HAP-1 (cell line): Measurements from ENCODE around the gene PLEKHM2.

Experiments used
- DNase-seq, 2 experiments: peaks; one replicate each; pipeline ENCODE4 v3.0.0-alpha.2; 2016 to 2020; ENCODE audit warnings: low spot score in 2 of 2
- H3K27me3 ChIP-seq: fragments of 250-450 bp; sonication (Bioruptor Pico); 2 replicates; pipeline ENCODE4 v1.5.1; 2020; ENCODE audit warnings: low read depth, mild to moderate bottlenecking, moderate library complexity
- H3K36me3 ChIP-seq: fragments of 250-450 bp; sonication (Bioruptor Pico); replicated peaks from 2 replicates; pipeline ENCODE4 v1.5.1; 2020; ENCODE audit warnings: mild to moderate bottlenecking
- H3K4me1 ChIP-seq: fragments of 250-450 bp; sonication (Bioruptor Pico); 2 replicates; pipeline ENCODE4 v1.5.1; 2020; ENCODE audit warnings: mild to moderate bottlenecking
- H3K4me3 ChIP-seq: fragments of 250-450 bp; sonication (Bioruptor Pico); 2 replicates; pipeline ENCODE4 v1.5.1; 2020; ENCODE audit warnings: mild to moderate bottlenecking, moderate library complexity
- H3K9me3 ChIP-seq: fragments of 250-450 bp; sonication (Bioruptor Pico); 2 replicates; pipeline ENCODE4 v1.5.1; 2020; ENCODE audit warnings: mild to moderate bottlenecking, moderate library complexity
- in situ Hi-C: fragments of 300-500 bp; cut with MboI; formaldehyde crosslinking; loops from 3 replicates; pipeline ENCODE4 v1.14.3; 2020; ENCODE audit warnings: low sequenced_read_pairs, inconsistent platforms, mixed read lengths

The PLEKHM2 gene

DNA sequence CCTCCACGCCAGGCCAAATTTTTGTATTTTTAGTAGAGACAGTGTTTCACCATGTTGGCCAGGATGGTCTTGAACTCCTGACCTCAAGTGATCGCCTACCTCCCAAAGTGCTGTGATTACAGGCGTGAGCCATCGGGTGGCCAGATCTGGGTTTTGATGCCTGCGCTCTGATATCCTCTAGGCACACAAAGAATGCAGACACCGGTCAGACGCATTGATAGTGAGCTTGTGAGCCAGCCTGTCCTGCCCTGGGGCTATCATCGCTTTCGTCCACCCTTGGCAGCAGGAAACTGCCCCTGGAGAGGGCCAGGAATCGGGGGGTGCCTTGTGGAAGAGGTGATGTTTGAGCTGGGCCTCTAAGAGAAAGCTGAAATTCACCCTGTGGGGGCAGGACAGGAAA is 78.4 kb downstream of the PLEKHM2 start:
- Histone ChIP-seq H3K9me3 (no peaks in the 10 kb centered on the region), H3K36me3 (peaks cover 12% of the 10 kb centered on the region), H3K27me3 (no peaks in the 10 kb centered on the region), H3K4me1 (peaks cover 18% of the 10 kb centered on the region), H3K4me3 (no peak overlapping the region)
- peak in 1 of 2 experiments; percentile 28 for DNase-seq
- in situ Hi-C loops = no loop called here

GRCh38 chr1:15764269-15764764 is 80.2 kb downstream of the PLEKHM2 start:
- Histone ChIP-seq H3K36me3 (peaks cover 12% of the 10 kb centered on the region), H3K4me1 (peaks cover 11% of the 10 kb centered on the region), H3K4me3 (no peak overlapping the region), H3K9me3 (no peaks in the 10 kb centered on the region), H3K27me3 (no peaks in the 10 kb centered on the region)
- no peak for DNase-seq
- in situ Hi-C loops = no loop called here

GRCh38 chr1:15764890-15765289 is 80.8 kb downstream of the PLEKHM2 start:
- no peaks in the 10 kb centered on the region for H3K9me3 ChIP-seq
- DNase-seq = no peak
- H3K4me3 ChIP-seq = no peak overlapping the region
- H3K4me1 ChIP-seq = peaks cover 7% of the 10 kb centered on the region
- peaks cover 14% of the 10 kb centered on the region for H3K36me3 ChIP-seq
- no peaks in the 10 kb centered on the region for H3K27me3 ChIP-seq
- in situ Hi-C loops = no loop called here

GRCh38 chr1:15765495-15766194 is 81.5 kb downstream of the PLEKHM2 start:
- Histone ChIP-seq H3K4me3 (no peak overlapping the region), H3K9me3 (no peaks in the 10 kb centered on the region), H3K4me1 (peaks cover 1% of the 10 kb centered on the region; the same call in 1 of the 2 replicates), H3K36me3 (peaks cover 21% of the 10 kb centered on the region), H3K27me3 (no peaks in the 10 kb centered on the region)
- DNase-seq = no peak
- in situ Hi-C loops = no loop called here

- in situ Hi-C loops = no loop called here
- no peaks in the 10 kb centered on the region for H3K9me3 ChIP-seq
Observed at GRCh38 chr1:15767941-15768340, 83.8 kb downstream of the PLEKHM2 start.

GRCh38 chr1:15768388-15768787 is 84.3 kb downstream of the PLEKHM2 start:
- no peak overlapping the region for H3K4me3 ChIP-seq
- no peaks in the 10 kb centered on the region for H3K27me3 ChIP-seq
- in situ Hi-C loops = no loop called here
- peaks cover 35% of the 10 kb centered on the region for H3K36me3 ChIP-seq
- H3K4me1 ChIP-seq = no peaks in the 10 kb centered on the region
- H3K9me3 ChIP-seq = no peaks in the 10 kb centered on the region
- no peak for DNase-seq

More at GRCh38 chr1:15767941-15768340, 83.8 kb downstream of the PLEKHM2 start:
- H3K36me3 ChIP-seq = peaks cover 35% of the 10 kb centered on the region
- DNase-seq = no peak
- H3K4me1 ChIP-seq = no peaks in the 10 kb centered on the region
- no peaks in the 10 kb centered on the region for H3K27me3 ChIP-seq
- H3K4me3 ChIP-seq = no peak overlapping the region

DNA sequence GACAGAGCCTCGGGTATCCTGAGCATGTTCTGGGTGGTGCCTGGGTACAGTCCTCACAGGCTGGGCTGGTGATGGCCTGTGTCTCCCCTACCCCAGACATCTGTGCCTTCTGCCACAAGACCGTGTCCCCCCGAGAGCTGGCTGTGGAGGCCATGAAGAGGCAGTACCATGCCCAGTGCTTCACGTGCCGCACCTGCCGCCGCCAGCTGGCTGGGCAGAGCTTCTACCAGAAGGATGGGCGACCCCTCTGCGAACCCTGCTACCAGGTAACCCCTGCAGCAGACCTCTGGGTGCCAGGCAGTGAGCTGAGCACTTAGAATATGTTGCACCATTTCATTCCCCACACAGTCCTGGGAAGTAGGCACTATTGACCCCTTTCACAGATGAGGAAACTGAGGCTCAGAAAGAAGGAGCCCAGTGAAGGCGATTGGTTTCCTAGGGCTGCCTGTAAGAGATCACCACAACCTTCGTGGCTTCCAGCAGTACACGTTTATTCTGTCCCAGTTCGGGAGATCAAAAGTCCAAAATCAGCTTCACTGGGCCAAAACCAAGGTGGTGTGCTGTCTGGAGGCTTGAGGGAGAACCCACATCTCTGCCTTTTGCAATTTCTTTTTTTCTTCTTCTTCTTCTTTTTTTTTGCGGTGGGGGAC is 86.3 kb downstream of the PLEKHM2 start:
- H3K36me3 ChIP-seq = peaks cover 32% of the 10 kb centered on the region
- in situ Hi-C loops = no loop called here

GRCh38 chr1:15771836-15772515 is 87.9 kb downstream of the PLEKHM2 start:
- no peaks in the 10 kb centered on the region for H3K27me3 ChIP-seq
- no peaks in the 10 kb centered on the region for H3K4me1 ChIP-seq
- H3K36me3 ChIP-seq = peaks cover 30% of the 10 kb centered on the region
- H3K4me3 ChIP-seq = no peak overlapping the region
- in situ Hi-C loops = no loop called here
- H3K9me3 ChIP-seq = no peaks in the 10 kb centered on the region
- no peak for DNase-seq

More for the DNA sequence above, 86.3 kb downstream of the PLEKHM2 start:
- no peak for DNase-seq
- no peaks in the 10 kb centered on the region for H3K4me1 ChIP-seq
- no peak overlapping the region for H3K4me3 ChIP-seq
- no peaks in the 10 kb centered on the region for H3K27me3 ChIP-seq
- no peaks in the 10 kb centered on the region for H3K9me3 ChIP-seq

- H3K36me3 ChIP-seq = peaks cover 23% of the 10 kb centered on the region
- DNase-seq = no peak
- no peak overlapping the region for H3K4me3 ChIP-seq
- H3K27me3 ChIP-seq = no peaks in the 10 kb centered on the region
- H3K4me1 ChIP-seq = no peaks in the 10 kb centered on the region
- in situ Hi-C loops = no loop called here
- no peaks in the 10 kb centered on the region for H3K9me3 ChIP-seq
Observed at GRCh38 chr1:15775706-15776105, 91.6 kb downstream of the PLEKHM2 start.

DNA sequence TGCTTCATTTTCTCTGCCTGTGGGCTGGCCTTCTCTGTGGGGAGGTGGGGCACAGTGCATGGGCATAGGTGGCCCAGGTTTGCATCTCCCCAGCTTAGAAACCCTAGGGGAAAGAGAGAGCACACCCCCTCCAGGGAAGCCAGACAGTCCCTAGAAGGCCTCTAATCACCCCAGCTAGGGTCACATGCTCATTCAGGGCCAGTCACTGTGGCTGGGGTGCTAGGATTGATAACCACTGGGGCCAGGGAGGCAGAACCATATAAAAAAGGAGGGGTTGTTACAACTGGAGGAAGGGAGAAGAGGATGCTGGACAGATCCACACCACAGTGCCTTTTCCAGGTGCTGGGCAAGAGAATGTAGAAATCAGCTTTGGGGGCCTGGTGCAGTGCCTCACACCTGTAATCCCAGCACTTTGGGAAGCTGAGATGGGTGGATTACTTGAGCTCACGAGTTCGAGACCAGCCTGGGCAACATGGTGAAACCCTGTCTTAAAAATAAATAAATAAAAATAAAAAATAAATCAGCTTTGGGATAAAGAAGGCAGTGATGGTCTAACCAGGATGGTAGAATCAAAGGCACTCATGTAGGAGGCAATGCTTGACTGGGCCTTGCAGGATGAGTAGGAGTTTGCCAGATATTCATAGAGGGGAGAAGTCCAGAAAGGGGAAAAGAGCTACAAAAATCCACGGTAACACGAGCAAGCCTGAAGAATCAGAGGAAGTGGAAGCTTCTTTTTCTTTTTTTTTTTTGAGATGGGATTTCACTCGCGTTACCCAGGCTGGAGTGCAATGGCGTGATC is 94.0 kb downstream of the PLEKHM2 start:
- Histone ChIP-seq H3K9me3 (no peaks in the 10 kb centered on the region), H3K36me3 (peaks cover 13% of the 10 kb centered on the region; the same call in 1 of the 2 replicates), H3K27me3 (no peaks in the 10 kb centered on the region), H3K4me3 (no peak overlapping the region), H3K4me1 (no peaks in the 10 kb centered on the region)
- in situ Hi-C loops = no loop called here
- no peak for DNase-seq
